GM18519 (cell line): ENCODE data around the gene TBC1D22A.

Experiments
- ATAC-seq: cut with Tn5 transposase; IDR thresholded peaks from one replicate; pipeline ENCODE4 v1.9.1; 2021; ENCODE audit warnings: mild to moderate bottlenecking, moderate library complexity; ENCODE audit not compliant: unreplicated experiment, low FRiP score

Gene TBC1D22A

GRCh38 chr22:47177334-47177815, 414.9 kb downstream of the TBC1D22A start:
- ATAC-seq = no peak

GRCh38 chr22:47178339-47178738, 415.9 kb downstream of the TBC1D22A start:
- ATAC-seq = no peak

GRCh38 chr22:47180796-47181195, 418.3 kb downstream of the TBC1D22A start:
- ATAC-seq = no peak

GRCh38 chr22:47187176-47187957, 424.9 kb downstream of the TBC1D22A start:
- no peak for ATAC-seq

GRCh38 chr22:47188261-47189055, 426.0 kb downstream of the TBC1D22A start:
- ATAC-seq = no peak

- no peak for ATAC-seq
Observed at GRCh38 chr22:47189056-47189916, 426.8 kb downstream of the TBC1D22A start.

GRCh38 chr22:47190276-47190956, 428.0 kb downstream of the TBC1D22A start:
- no peak for ATAC-seq

- ATAC-seq = no peak
Observed at GRCh38 chr22:47190957-47191670, 428.7 kb downstream of the TBC1D22A start.

GRCh38 chr22:47191671-47192650, 429.5 kb downstream of the TBC1D22A start:
- no peak for ATAC-seq

- ATAC-seq = no peak
Observed at GRCh38 chr22:47192651-47193437, 430.4 kb downstream of the TBC1D22A start.

GRCh38 chr22:47193606-47194329, 431.3 kb downstream of the TBC1D22A start:
- no peak for ATAC-seq

GRCh38 chr22:47194476-47195155, 432.2 kb downstream of the TBC1D22A start:
- no peak for ATAC-seq

GRCh38 chr22:47195156-47195483, 432.7 kb downstream of the TBC1D22A start:
- no peak for ATAC-seq

- ATAC-seq = no peak
Observed at GRCh38 chr22:47195484-47196165, 433.2 kb downstream of the TBC1D22A start.

GRCh38 chr22:47196166-47196849, 433.9 kb downstream of the TBC1D22A start:
- no peak for ATAC-seq
